HG03280 (cell line): ENCODE results near the gene MED27.

ENCODE experiments used
- ATAC-seq: cut with Tn5 transposase; IDR thresholded peaks from one replicate; pipeline ENCODE4 v1.9.1; 2021; ENCODE audit warnings: mild to moderate bottlenecking, moderate library complexity; ENCODE audit not compliant: unreplicated experiment

The MED27 gene

DNA sequence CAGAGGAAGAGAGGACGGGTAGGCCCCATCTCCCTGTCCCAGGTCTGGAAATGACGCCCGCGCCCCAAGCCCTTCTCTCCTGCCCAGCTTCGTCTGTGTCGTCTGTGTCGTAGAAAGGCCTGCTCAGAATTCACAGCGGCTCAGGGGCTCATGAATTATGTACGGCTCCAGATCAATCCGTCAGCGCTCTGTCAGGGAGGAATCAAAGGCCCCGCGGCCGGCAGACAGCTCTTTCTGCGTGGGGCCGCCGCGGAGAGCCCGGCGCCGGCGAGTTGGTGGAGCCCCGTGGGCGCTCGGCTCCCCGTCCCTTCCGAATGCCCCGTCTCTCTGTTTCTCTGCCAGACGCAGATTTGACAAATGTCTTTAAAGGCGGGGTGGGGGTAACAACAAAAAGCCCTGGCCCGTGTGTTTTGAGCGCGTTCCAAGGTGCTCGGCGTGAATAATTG is 255.9 kb downstream of the MED27 start:
- ATAC-seq = no peak

GRCh38 chr9:131818089-131818488 is 261.6 kb downstream of the MED27 start:
- no peak for ATAC-seq

- ATAC-seq = no peak
These were observed 262.0 kb downstream of the MED27 start for GRCh38 chr9:131817627-131818026.

GRCh38 chr9:131817073-131817472 is 262.6 kb downstream of the MED27 start:
- no peak for ATAC-seq

DNA sequence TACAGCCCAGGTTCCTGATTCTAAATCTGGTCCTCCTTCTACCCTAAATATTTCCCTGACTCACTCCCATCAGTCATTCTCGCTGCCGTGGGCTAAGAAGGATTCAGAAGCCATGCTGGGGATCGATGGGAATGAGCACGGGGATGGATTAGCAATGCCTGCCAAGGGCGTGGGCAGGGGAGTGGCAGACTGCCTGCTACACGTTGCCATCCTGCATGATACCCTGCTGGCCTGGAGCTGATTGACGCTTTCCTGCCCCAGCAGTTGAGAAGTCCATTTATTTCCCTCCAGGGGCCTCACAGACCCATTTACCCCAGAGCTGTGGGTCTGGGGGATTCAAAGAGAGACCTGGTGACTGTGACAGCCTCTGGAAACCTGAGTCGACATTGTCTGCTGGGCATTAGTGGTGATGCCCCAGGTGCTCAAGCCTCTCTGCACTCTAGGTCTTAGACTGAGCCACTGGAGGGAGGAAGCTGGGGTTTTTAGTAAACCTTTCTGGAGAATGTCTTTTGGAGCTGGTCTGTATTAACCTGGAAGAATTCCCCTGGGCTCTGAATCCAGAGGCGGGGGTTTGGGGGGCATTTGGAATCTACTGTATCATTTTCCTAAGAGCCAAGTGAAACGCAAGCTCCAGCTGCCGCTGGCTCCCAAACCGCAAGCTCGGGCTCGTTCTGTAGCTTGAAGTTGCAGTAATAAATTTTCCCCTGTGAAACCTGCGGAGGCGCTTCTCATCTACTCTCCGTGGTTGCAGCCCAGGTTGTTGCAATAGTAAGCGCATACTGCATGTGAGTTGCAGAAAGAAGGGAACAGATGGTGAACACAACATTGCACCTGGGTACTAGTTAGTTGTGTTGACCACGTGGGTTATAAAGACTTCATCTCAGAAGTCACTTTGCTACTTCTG is 263.4 kb downstream of the MED27 start:
- no peak for ATAC-seq

DNA sequence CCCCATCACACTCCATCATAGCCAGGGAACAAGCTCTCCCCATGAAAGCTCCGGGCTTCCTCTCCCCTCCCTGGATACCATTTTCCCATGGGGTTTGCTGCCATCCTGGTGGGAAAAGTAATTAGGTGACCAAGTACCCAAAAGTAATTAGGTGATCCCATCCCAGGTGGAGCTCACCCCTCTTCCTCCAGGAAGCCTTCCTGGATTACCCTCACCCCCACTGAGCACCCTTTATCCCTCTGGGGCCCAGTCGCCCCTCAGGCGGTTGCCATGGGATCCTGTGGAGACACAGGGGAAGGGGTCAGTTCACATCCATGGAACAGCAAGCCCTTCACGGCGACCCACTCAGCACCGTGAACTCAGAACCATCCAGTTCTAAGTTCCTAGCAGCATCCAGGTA is 265.0 kb downstream of the MED27 start:
- no peak for ATAC-seq

DNA sequence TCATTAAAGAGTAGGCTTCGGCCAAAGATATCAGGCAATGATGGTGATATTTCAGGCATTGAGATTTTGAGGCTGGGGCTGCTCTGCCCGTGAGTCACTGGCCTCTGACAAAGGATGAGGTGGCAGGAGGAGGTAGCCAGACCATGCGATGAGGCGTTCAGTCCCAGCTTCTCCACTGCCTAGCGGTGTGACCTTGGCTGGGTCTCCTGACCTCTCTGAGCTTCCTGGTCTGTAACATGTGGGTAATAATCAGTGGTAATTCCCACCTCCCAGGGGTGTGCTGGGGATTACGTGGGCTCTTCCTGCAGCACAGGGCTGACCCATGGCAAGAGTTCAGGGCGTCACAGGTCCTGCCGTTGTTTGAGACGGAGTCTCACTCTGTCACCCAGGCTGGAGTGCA is 266.6 kb downstream of the MED27 start:
- no peak for ATAC-seq

DNA sequence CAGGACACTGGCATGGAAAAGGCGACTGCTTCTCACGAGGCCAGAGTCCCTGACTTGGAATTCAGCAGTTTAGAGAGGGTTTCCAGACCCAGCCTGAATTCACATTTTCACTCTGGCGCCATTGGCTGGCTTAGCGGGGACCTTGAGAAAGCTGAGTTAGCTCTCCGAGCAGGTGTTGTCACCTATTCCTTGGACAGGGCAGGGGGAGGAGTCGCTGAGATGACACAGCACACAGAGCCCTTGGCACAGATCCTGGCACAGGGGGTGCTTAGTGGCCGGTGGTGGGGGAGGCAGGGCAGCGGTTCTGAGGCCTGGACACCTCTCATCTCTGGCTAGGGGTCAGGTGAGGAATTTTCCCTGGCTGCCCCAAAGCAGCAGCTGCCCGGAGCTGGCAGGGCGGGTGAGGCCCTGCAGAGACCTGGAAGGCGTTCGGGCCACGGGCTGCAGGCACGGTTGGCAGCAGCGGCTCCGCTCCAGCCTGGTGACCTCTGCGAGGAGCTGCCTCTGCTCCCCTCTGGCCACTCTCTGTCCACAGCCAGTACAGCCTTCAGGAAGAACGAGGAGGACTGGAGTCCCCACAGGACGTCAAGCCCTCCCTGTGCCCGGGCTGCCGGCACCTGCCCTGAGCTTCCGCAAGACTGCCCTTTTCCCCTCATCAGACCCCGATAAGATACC is 267.4 kb downstream of the MED27 start:
- ATAC-seq = no peak

GRCh38 chr9:131811405-131811804 is 268.3 kb downstream of the MED27 start:
- ATAC-seq = no peak

DNA sequence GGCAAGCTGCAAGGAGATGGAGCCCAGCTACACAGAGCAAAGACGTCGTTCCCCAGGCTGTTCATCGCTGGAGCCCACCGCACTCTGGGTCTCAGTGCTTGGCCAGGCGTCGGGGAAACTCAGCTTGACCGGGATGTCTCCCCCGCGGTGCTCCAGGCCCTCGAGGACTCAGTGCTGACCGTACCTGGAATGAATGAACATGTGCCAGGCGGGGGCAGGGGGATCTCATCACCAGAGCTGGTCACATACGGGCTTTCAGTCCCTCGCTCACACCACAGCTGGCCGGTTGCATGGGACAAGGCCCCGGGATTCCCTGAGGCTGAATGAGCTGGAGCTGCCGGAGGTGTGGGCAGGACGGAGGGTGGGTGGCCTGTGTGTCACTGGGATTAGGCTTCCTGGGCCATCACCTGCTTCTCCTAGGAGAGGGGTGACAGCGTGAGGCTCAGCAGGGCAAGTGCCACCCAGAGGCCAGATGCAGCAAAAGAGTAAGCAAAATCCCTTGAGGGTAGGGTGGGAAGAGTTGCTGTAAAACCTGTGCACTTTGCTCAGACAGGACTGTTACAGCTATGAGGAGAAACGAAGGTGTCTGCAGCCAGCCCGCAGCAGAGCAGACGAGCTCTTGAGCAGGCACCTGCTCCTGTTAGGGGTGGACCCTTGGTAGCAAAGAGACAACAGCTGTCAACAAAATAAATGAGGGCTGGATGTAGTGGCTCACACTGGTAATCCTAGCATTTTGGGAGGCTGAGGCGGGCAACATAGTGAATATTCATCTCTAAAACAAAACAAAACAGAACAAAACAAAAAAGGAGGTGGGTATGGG is 269.1 kb downstream of the MED27 start:
- ATAC-seq = no peak
